Fibroblast of lung (primary cell): ENCODE measurements around the gene P2RX1.

Experiments used
- EZH2 ChIP-seq: IDR thresholded peaks from 2 replicates; pipeline ENCODE4 v1.5.1; 2012; ENCODE audit warnings: low read length, control low read depth, mild to moderate bottlenecking; ENCODE audit errors: missing control alignments
- TF ChIP-seq, protein P1 (sequence below), 2 donors: IDR thresholded peaks in 1 of 2; conservative IDR thresholded peaks in 1 of 2; 1 replicate in 1 of 2; 2 replicates in 1 of 2; pipeline ENCODE4 v1.5.1; 2011 to 2012; ENCODE audit warnings: low read length in 2 of 2, control low read depth in 1 of 2, inconsistent platforms in 1 of 2, low read depth in 1 of 2, mild to moderate bottlenecking in 1 of 2

DNA sequence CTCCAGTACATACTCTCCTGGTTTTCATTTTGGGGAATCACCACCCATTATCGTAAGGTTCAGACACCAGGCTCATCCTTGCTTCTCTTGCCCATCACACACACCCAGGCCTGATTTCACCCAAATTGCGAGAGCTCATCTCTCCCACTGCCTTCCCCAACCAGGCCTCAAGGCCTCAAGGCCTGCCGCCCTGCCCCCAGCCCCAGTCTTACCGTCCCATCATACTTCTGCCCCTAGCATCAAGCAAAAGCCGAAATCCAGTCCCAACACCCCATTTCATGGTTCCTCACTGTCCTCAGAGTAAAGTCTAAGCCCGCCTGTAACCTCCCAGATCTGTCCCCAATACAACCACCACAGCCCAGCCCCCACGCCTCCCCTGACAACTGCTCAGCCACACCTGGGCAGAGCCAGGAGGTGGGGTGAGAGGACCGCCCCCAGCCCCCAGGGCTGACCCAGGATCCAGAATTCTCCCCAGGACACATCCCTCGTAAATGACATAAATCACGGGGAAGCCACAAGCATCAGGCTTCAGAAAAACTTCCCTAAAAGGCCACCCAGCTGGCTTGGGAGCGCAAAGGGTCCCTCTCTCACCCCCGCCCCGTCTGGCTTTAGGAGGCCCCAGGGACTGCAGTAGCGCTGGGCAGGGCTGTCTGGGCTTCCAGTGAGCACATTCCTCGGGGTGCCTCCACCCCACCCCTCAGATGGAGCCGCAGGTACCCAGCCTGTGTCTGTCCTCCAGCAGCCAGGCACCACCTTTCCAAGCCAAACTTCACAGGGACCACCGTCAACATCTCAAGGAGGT lies 9.6 kb upstream of the P2RX1 start:
- TF ChIP-seq, protein P1, sequence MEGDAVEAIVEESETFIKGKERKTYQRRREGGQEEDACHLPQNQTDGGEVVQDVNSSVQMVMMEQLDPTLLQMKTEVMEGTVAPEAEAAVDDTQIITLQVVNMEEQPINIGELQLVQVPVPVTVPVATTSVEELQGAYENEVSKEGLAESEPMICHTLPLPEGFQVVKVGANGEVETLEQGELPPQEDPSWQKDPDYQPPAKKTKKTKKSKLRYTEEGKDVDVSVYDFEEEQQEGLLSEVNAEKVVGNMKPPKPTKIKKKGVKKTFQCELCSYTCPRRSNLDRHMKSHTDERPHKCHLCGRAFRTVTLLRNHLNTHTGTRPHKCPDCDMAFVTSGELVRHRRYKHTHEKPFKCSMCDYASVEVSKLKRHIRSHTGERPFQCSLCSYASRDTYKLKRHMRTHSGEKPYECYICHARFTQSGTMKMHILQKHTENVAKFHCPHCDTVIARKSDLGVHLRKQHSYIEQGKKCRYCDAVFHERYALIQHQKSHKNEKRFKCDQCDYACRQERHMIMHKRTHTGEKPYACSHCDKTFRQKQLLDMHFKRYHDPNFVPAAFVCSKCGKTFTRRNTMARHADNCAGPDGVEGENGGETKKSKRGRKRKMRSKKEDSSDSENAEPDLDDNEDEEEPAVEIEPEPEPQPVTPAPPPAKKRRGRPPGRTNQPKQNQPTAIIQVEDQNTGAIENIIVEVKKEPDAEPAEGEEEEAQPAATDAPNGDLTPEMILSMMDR (conservative IDR thresholded peaks at IDR 0.05 in 1 of 2, IDR thresholded peaks at IDR 0.05 in 1 of 2; ENCODE audit: low read depth in 1 of 2, low read length in 2 of 2): no peak
- TF ChIP-seq EZH2: no peak
